Ovary (tissue), 3 donors: Measurements from ENCODE around the gene TBC1D2.

ENCODE experiments used
- CTCF ChIP-seq, 3 donors: fragments of 450-650 bp in 2 of 3; fragments of 200-600 bp in 1 of 3; IDR thresholded peaks; one replicate each; pipeline versions ENCODE4 v1.5.1 to v1.8.0; 2016 to 2022; ENCODE audit warnings: antibody characterized with exemption in 3 of 3, mild to moderate bottlenecking in 1 of 3
- EP300 ChIP-seq: sonication (generic); formaldehyde crosslinking; IDR thresholded peaks from one replicate; pipeline ENCODE4 v1.6.1; 2017; ENCODE audit warnings: antibody characterized with exemption
- POLR2A ChIP-seq: fragments of 450-650 bp; IDR thresholded peaks from one replicate; pipeline ENCODE4 v1.6.1; 2017; ENCODE audit warnings: antibody characterized with exemption, mild to moderate bottlenecking, moderate library complexity
- donor health status: DM: no; HTN: no; CAD: no.

- TF ChIP-seq CTCF (IDR thresholded peaks at IDR 0.05) (no peak), EP300 (no peak), POLR2A (no peak)
Measured at GRCh38 chr9:98255061-98255577, 330 bp downstream of the TBC1D2 start.
